HG02840 (cell line): ENCODE results near the gene LETM1.

Experiments
- ATAC-seq: cut with Tn5 transposase; IDR thresholded peaks from one replicate; pipeline ENCODE4 v1.9.1; 2021; ENCODE audit warnings: mild to moderate bottlenecking, moderate library complexity, moderate number of reproducible peaks; ENCODE audit not compliant: unreplicated experiment, low FRiP score

The LETM1 gene

GRCh38 chr4:1873291-1873690 is 17.3 kb upstream of the LETM1 start:
- no peak for ATAC-seq

GRCh38 chr4:1872870-1873269 is 16.9 kb upstream of the LETM1 start:
- no peak for ATAC-seq

- ATAC-seq: peak; percentile 17
These were observed 15.6 kb upstream of the LETM1 start for GRCh38 chr4:1871471-1872021.

- ATAC-seq: peak; percentile 66
These were observed 14.9 kb upstream of the LETM1 start, which contains the start of gene NSD2 for GRCh38 chr4:1870578-1871443. TSS of gene NSD2 (plus strand) at chr4:1871393. CDS start at chr4:1900655, 29,262 bp downstream.

- ATAC-seq: peak; percentile 37
These were observed 14.3 kb upstream of the LETM1 start for GRCh38 chr4:1870328-1870577.

GRCh38 chr4:1869530-1870327 is 13.8 kb upstream of the LETM1 start:
- no peak for ATAC-seq

DNA sequence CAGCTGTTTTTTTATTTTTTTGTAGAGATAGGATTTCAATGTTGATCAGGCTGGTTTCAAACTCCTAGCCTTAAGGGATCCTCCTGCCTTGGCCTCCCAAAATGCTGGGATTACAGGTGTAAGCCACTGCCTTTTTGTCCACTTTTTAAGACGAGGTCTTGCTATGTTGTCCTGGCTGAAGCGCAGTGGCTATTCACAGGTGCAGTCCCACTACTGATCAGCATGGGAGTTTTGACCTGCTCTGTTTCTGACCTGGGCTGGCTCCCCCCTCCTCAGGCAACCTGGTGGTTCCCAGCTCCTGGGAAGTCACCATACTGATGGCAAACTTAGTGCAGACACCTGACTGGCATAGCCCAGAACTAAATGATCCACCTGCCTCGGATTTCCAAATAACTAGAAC is 13.0 kb upstream of the LETM1 start:
- no peak for ATAC-seq

DNA sequence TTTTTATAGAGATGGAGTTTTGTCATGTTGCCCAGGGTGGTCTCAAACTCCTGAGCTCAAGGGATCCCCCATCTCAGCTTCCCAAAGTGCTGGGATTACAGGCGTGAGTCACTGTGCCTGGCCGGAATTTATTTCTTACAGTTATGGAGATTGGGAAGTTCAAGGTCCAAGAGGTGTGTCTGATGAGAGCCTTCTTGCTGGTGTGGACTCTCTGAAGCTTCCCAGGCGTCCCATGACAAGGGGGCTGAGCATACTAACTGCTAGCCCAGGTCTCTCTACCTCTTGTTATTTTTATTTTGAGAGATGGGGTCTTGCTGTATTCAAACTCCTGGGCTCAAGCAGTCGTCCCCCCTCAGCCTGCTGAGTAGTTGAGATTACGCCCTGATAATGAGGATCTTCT is 12.3 kb upstream of the LETM1 start:
- ATAC-seq: no peak

- ATAC-seq: no peak
These were observed 10.3 kb upstream of the LETM1 start for GRCh38 chr4:1866189-1866661.

GRCh38 chr4:1864076-1865008 is 8.4 kb upstream of the LETM1 start:
- no peak for ATAC-seq

GRCh38 chr4:1863297-1864033 is 7.5 kb upstream of the LETM1 start:
- no peak for ATAC-seq

GRCh38 chr4:1862961-1863296 is 7.0 kb upstream of the LETM1 start:
- ATAC-seq: no peak

GRCh38 chr4:1862055-1862911 is 6.3 kb upstream of the LETM1 start:
- ATAC-seq: no peak

GRCh38 chr4:1859389-1859753 is 3.4 kb upstream of the LETM1 start:
- ATAC-seq: no peak

DNA sequence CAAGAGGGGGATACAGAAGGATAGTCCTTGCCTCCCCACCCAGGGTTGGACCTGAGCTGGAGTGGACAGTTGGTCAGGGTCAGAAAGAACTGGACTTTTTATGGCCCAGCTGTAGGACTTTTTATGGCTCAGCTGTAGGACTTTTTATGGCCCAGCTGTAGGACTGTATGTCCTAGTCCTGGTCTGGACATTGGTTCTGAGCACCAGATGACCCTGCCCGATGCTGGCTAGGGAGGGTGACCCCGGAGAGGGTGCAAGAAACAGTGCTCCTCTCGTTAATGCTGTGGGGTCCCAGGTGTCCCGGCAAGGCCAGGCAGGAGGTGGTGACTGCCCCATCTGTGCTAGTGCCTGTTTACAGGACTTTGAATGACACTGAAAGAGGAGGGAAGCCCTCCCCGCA is 2.0 kb upstream of the LETM1 start:
- no peak for ATAC-seq

DNA sequence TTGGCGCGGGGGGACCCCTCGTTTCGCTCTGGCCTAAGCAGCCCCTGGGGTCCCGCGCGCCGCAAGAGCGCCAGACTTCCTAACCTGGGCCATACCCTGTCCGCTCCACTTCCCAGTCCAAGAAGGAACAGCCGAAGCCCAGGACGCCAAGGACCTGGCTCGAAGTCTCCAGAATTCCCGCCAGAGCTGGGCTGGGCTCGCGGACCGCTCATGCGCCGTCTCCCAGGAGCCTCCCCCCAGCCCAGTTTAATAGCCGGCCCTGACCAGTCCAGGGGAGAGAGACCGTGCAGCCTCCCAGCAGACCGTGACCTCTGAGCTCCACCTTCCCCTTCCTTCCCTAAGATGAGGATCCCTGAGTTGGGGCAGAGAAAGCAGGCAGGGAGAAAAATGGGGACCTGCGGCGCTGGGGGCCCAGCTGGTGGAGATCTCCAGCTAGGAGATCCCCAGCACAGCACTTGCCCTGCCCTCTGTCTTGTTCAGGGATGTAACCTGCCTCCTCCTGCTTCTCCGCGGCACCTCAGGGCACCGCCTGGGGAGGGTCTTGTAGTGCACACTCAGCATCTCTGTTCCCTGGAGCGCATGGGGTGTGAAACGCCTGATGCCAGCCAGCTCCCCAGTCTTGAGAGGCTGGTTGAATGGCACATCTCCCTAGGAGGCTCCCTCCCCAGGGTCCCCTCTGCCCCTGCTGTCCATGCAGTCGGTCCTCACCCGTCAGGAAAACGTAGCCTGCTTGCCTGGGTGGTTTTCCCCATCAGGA is 1.2 kb upstream of the LETM1 start:
- no peak for ATAC-seq

- peak; percentile 24 for ATAC-seq
These were observed 454 bp downstream of the LETM1 start for GRCh38 chr4:1855333-1856070.

DNA sequence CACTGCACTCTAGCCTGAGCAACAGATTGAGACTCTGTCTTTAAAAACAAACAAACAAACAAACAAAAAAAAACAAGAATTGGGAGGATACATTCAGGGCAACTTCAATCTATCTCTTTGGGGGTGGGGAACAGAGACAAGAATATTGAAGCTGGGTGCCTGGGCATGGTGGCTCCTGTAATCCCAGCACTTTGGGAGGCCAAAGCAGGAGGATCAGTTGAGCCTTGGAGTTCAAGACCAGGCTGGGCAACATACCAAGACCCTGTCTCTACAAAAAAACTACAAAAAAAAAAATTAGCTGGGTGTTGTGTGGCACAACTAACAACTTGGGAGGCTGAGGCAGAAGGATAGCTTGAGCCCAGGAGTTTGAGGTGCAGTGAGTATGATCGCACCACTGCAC is 1.2 kb downstream of the LETM1 start:
- ATAC-seq: no peak
